Epithelial cell of umbilical artery (primary cell): ENCODE results near the gene MAP3K2. TPM values are rescaled to one million over a fixed set of nuclear protein-coding genes. Genes with fewer than 3 reads are reported as not detected.

Source experiments
- total RNA-seq: library from RNA; depleted of rRNA; stranded (reverse); fragments of >200 nt; gene quantifications from 2 replicates; pipeline ENCODE4 v1.2.3, GENCODE V29; 2014

MAP3K2 gene
- 13.3 and 17.3 TPM in 2 replicates for total RNA-seq

GRCh38 chr2:127387655-127388422 is at the start of gene MAP3K2:
TSS of gene MAP3K2 (minus strand) at chr2:127387975. CDS start at chr2:127343129, 44,846 bp downstream.

GRCh38 chr2:127418300-127419111 is 30.7 kb upstream of the MAP3K2 start, which contains the start of gene PROC:
TSS of gene PROC (plus strand) at chr2:127418427. CDS start at chr2:127419943, 1,516 bp downstream.

GRCh38 chr2:127293748-127294562 is 93.8 kb downstream of the MAP3K2 start, which contains the start of gene ERCC3:
TSS of gene ERCC3 (minus strand) at chr2:127294144. CDS start at chr2:127294081, 63 bp downstream.

Other genes starting within 250 kb of the MAP3K2 start
- gene CYP27C1, start 167.7 kb downstream of the MAP3K2 start, total RNA-seq, result not detected in 2 replicates
- 45.9 and 49.0 TPM in 2 replicates for gene ERCC3, start 93.8 kb downstream of the MAP3K2 start, total RNA-seq
- gene PROC, start 30.5 kb upstream of the MAP3K2 start, total RNA-seq, result not detected in 2 replicates
- gene IWS1, start 138.5 kb upstream of the MAP3K2 start, total RNA-seq, result 44.1 and 47.7 TPM in 2 replicates
- gene MYO7B, start 147.7 kb upstream of the MAP3K2 start, total RNA-seq, result 0.32 and 0.46 TPM in 2 replicates